ENCODE measurements around the gene AGBL3.

Gene AGBL3

GRCh38 chr7:135151132-135151531, 164.8 kb downstream of the AGBL3 start:
- TF ChIP-seq, protein P1, sequence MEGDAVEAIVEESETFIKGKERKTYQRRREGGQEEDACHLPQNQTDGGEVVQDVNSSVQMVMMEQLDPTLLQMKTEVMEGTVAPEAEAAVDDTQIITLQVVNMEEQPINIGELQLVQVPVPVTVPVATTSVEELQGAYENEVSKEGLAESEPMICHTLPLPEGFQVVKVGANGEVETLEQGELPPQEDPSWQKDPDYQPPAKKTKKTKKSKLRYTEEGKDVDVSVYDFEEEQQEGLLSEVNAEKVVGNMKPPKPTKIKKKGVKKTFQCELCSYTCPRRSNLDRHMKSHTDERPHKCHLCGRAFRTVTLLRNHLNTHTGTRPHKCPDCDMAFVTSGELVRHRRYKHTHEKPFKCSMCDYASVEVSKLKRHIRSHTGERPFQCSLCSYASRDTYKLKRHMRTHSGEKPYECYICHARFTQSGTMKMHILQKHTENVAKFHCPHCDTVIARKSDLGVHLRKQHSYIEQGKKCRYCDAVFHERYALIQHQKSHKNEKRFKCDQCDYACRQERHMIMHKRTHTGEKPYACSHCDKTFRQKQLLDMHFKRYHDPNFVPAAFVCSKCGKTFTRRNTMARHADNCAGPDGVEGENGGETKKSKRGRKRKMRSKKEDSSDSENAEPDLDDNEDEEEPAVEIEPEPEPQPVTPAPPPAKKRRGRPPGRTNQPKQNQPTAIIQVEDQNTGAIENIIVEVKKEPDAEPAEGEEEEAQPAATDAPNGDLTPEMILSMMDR (IDR thresholded peaks at IDR 0.05; ENCODE audit: low read depth, low read length, missing control alignments): no peak
- no peak overlapping the region for H3K4me3 ChIP-seq (ENCODE audit: low read depth, low read length)
- DNase-seq (ENCODE audit: low read depth): no peak

DNA sequence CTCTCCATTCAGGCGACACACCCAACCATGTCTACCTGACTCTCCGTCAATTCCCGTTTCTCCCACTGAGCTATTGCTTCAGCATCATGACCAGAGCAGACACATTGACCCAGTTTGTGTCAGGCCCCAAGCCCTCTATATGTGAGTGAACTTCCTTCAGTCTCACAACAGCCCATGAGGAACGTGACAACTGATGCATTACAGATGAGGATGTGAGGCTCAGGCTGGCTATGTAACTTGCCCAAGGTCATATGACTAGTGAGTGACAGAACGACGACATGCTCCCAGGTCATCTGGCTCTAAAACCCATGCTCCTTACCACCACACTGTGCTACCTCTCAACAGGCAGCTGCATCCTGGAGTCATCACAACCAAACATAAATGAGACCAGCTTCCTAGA, 165.2 kb downstream of the AGBL3 start:
- no peak for DNase-seq (ENCODE audit: low read depth)
- no peak overlapping the region for H3K4me3 ChIP-seq (ENCODE audit: low read depth, low read length)
- TF ChIP-seq, protein P1 (IDR thresholded peaks at IDR 0.05; ENCODE audit: low read depth, low read length, missing control alignments): no peak

GRCh38 chr7:135152442-135152841, 166.1 kb downstream of the AGBL3 start:
- no peak for DNase-seq (ENCODE audit: low read depth)
- H3K4me3 ChIP-seq (ENCODE audit: low read depth, low read length): no peak overlapping the region
- TF ChIP-seq, protein P1 (IDR thresholded peaks at IDR 0.05; ENCODE audit: low read depth, low read length, missing control alignments): no peak

DNA sequence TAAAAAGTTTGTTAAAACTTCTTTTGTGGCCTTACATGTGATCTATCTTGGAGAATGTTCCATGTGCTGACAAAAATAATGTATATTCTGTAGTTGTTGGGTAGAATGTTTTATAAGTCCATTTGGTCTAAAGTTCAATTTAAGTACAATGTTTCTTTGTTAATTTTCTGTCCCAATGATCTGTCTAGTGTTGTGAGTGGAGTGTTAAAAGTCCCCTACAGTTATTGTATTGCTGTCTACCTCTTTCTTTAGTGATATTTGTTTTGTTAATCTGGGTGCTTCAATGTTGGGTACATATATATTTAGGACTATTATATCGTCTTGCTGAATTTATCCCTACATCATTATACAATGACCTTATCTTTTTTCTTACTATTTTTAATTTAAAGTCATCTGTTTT, 168.4 kb downstream of the AGBL3 start:
- no peak for DNase-seq (ENCODE audit: low read depth)
- TF ChIP-seq, protein P1 (IDR thresholded peaks at IDR 0.05; ENCODE audit: low read depth, low read length, missing control alignments): no peak
- H3K4me3 ChIP-seq (ENCODE audit: low read depth, low read length): no peak overlapping the region

GRCh38 chr7:135156290-135156689, 170.0 kb downstream of the AGBL3 start:
- TF ChIP-seq, protein P1 (IDR thresholded peaks at IDR 0.05; ENCODE audit: low read depth, low read length, missing control alignments): no peak
- no peak for DNase-seq (ENCODE audit: low read depth)
- no peak overlapping the region for H3K4me3 ChIP-seq (ENCODE audit: low read depth, low read length)

- TF ChIP-seq, protein P1 (IDR thresholded peaks at IDR 0.05; ENCODE audit: low read depth, low read length, missing control alignments): no peak
- no peak overlapping the region for H3K4me3 ChIP-seq (ENCODE audit: low read depth, low read length)
- no peak for DNase-seq (ENCODE audit: low read depth)
These were observed 171.9 kb downstream of the AGBL3 start for GRCh38 chr7:135158141-135158655.

DNA sequence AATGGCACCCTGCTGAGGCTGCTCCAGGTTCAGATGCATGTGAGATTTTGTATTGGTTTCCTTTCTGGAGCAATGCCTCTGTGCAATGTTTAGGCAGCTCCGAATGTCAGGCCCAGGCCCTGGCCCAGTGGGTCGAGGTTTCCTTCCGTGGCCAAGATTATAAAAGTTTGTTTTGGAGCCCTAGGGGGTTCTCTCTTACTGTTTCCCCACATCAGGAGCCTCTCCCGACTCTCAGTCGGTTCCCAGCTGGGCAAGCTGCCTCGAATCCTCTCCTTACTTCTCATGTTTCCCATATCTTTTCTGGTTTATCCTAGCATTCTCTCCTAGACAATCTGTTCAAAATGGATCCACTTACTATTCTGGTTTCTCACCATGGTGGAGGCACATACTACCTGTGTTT, 172.6 kb downstream of the AGBL3 start:
- no peak for DNase-seq (ENCODE audit: low read depth)
- TF ChIP-seq, protein P1 (IDR thresholded peaks at IDR 0.05; ENCODE audit: low read depth, low read length, missing control alignments): no peak

More for the DNA sequence above, 172.6 kb downstream of the AGBL3 start:
- no peak overlapping the region for H3K4me3 ChIP-seq (ENCODE audit: low read depth, low read length)

Data from GM12864 (cell line).